ENCODE measurements around the gene ZNF511.

ZNF511 gene

DNA sequence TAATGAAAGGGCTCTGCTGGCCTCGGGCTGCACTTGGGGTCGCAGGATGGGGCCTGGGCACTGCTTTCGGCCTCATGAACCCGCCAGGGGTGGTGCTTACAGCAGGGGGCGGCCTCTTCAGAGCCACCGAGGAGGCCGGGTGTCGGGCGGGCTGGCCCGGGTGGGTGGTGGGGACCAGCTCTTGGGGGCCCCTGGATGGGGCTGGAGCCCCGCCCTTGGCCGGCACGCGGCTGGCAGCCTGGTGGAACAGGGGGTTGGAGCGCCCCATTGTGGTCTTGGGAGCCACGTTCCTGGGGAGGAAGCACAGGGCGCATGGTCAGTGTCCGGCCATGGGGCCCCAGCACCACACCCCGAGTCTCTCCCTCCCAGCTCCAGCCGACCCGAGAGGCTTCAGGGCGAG is 40.9 kb upstream of the ZNF511 start:
- no peaks in the 10 kb centered on the region for H3K9me2 ChIP-seq (replicated peaks; ENCODE audit: control insufficient read depth, low read length)
- no peaks in the 10 kb centered on the region for H3K9me3 ChIP-seq (ENCODE audit: control insufficient read depth, insufficient read depth, low read length)
- H3K4me1 ChIP-seq (ENCODE audit: control insufficient read depth, low read length): no peaks in the 10 kb centered on the region
- H4K20me1 ChIP-seq (ENCODE audit: control insufficient read depth, insufficient read depth, low read depth, low read length): no peaks in the 10 kb centered on the region
- H3F3A ChIP-seq (ENCODE audit: control insufficient read depth, insufficient read depth): no peaks in the 10 kb centered on the region
- H3K27me3 ChIP-seq (ENCODE audit: control insufficient read depth, low read length): no peaks in the 10 kb centered on the region
- no peaks in the 10 kb centered on the region for H3K36me3 ChIP-seq (ENCODE audit: control insufficient read depth, low read length)
- no peaks in the 10 kb centered on the region for H3K79me2 ChIP-seq (ENCODE audit: control insufficient read depth, low read length)
- H3K4me2 ChIP-seq (ENCODE audit: low read length): no peak overlapping the region
- TF ChIP-seq CTCF (IDR thresholded peaks at IDR 0.05; ENCODE audit: low read depth, low read length, poor library complexity, severe bottlenecking) (no peak), EZH2phosphoT487 (IDR thresholded peaks at IDR 0.05; ENCODE audit: borderline replicate concordance, low read length) (no peak)
- H3K4me3 ChIP-seq (ENCODE audit: low read length): no peak overlapping the region
- H3K27ac ChIP-seq (ENCODE audit: low read depth, low read length): no peak overlapping the region

- H3F3A ChIP-seq (ENCODE audit: control insufficient read depth, insufficient read depth): no peaks in the 10 kb centered on the region
- TF ChIP-seq CTCF (IDR thresholded peaks at IDR 0.05; ENCODE audit: low read depth, low read length, poor library complexity, severe bottlenecking): no peak
- no peak for TF ChIP-seq EZH2phosphoT487 (IDR thresholded peaks at IDR 0.05; ENCODE audit: borderline replicate concordance, low read length)
- no peak overlapping the region for H3K27ac ChIP-seq (ENCODE audit: low read depth, low read length)
- no peaks in the 10 kb centered on the region for H3K9me3 ChIP-seq (ENCODE audit: control insufficient read depth, insufficient read depth, low read length)
- H3K4me2 ChIP-seq (ENCODE audit: low read length): no peak overlapping the region
- H4K20me1 ChIP-seq (ENCODE audit: control insufficient read depth, insufficient read depth, low read depth, low read length): no peaks in the 10 kb centered on the region
- H3K79me2 ChIP-seq (ENCODE audit: control insufficient read depth, low read length): no peaks in the 10 kb centered on the region
- H3K27me3 ChIP-seq (ENCODE audit: control insufficient read depth, low read length): no peaks in the 10 kb centered on the region
- no peaks in the 10 kb centered on the region for H3K9me2 ChIP-seq (replicated peaks; ENCODE audit: control insufficient read depth, low read length)
- no peak overlapping the region for H3K4me3 ChIP-seq (ENCODE audit: low read length)
- H3K36me3 ChIP-seq (ENCODE audit: control insufficient read depth, low read length): no peaks in the 10 kb centered on the region
- H3K4me1 ChIP-seq (ENCODE audit: control insufficient read depth, low read length): no peaks in the 10 kb centered on the region
Observed at GRCh38 chr10:133268532-133268931, 40.2 kb upstream of the ZNF511 start.

GRCh38 chr10:133269367-133269766 is 39.3 kb upstream of the ZNF511 start:
- no peak overlapping the region for H3K27ac ChIP-seq (ENCODE audit: low read depth, low read length)
- no peaks in the 10 kb centered on the region for H3K79me2 ChIP-seq (ENCODE audit: control insufficient read depth, low read length)
- no peaks in the 10 kb centered on the region for H3F3A ChIP-seq (ENCODE audit: control insufficient read depth, insufficient read depth)
- no peaks in the 10 kb centered on the region for H4K20me1 ChIP-seq (ENCODE audit: control insufficient read depth, insufficient read depth, low read depth, low read length)
- H3K9me3 ChIP-seq (ENCODE audit: control insufficient read depth, insufficient read depth, low read length): no peaks in the 10 kb centered on the region
- TF ChIP-seq CTCF (IDR thresholded peaks at IDR 0.05; ENCODE audit: low read depth, low read length, poor library complexity, severe bottlenecking) (no peak), EZH2phosphoT487 (IDR thresholded peaks at IDR 0.05; ENCODE audit: borderline replicate concordance, low read length) (no peak)
- no peaks in the 10 kb centered on the region for H3K4me1 ChIP-seq (ENCODE audit: control insufficient read depth, low read length)
- no peaks in the 10 kb centered on the region for H3K27me3 ChIP-seq (ENCODE audit: control insufficient read depth, low read length)
- no peak overlapping the region for H3K4me3 ChIP-seq (ENCODE audit: low read length)
- no peaks in the 10 kb centered on the region for H3K36me3 ChIP-seq (ENCODE audit: control insufficient read depth, low read length)
- no peaks in the 10 kb centered on the region for H3K9me2 ChIP-seq (replicated peaks; ENCODE audit: control insufficient read depth, low read length)
- H3K4me2 ChIP-seq (ENCODE audit: low read length): no peak overlapping the region

DNA sequence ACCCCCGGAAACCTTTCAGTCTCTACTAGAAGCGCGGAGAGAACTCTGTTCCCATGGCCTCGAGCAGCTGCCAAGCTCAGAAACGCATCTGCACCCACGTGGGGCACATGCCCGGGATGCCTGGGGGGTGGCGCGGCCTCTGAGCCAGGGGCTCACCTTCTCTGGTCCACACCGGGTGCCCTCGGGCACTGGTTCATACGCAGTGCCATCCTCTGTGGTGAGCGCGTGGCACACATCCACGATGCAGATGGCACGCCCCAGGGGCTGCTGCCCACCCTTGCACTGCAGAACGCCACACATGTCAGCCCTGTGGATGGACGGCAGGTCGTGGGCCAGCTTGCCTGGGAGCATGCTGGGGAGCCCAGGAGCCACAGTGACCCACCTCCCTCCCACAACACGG is 38.5 kb upstream of the ZNF511 start:
- no peaks in the 10 kb centered on the region for H3K9me2 ChIP-seq (replicated peaks; ENCODE audit: control insufficient read depth, low read length)
- no peaks in the 10 kb centered on the region for H3K36me3 ChIP-seq (ENCODE audit: control insufficient read depth, low read length)
- TF ChIP-seq EZH2phosphoT487 (IDR thresholded peaks at IDR 0.05; ENCODE audit: borderline replicate concordance, low read length) (no peak), CTCF (IDR thresholded peaks at IDR 0.05; ENCODE audit: low read depth, low read length, poor library complexity, severe bottlenecking) (no peak)
- no peaks in the 10 kb centered on the region for H3K79me2 ChIP-seq (ENCODE audit: control insufficient read depth, low read length)
- H3K27me3 ChIP-seq (ENCODE audit: control insufficient read depth, low read length): no peaks in the 10 kb centered on the region
- H3K4me2 ChIP-seq (ENCODE audit: low read length): no peak overlapping the region
- peaks cover 7% of the 10 kb centered on the region for H3K4me1 ChIP-seq (ENCODE audit: control insufficient read depth, low read length)
- no peaks in the 10 kb centered on the region for H3F3A ChIP-seq (ENCODE audit: control insufficient read depth, insufficient read depth)
- H3K27ac ChIP-seq (ENCODE audit: low read depth, low read length): no peak overlapping the region
- H3K9me3 ChIP-seq (ENCODE audit: control insufficient read depth, insufficient read depth, low read length): no peaks in the 10 kb centered on the region
- H4K20me1 ChIP-seq (ENCODE audit: control insufficient read depth, insufficient read depth, low read depth, low read length): no peaks in the 10 kb centered on the region
- no peak overlapping the region for H3K4me3 ChIP-seq (ENCODE audit: low read length)

All from DOHH2 (cell line).